SW 1271 (cell line): ENCODE measurements around the gene PTER.

ENCODE experiments used
- DNase-seq, 2 experiments: peaks; one replicate each; lab custom pipeline; 2025; lab: John Stamatoyannopoulos, UW

PTER gene, protein sequence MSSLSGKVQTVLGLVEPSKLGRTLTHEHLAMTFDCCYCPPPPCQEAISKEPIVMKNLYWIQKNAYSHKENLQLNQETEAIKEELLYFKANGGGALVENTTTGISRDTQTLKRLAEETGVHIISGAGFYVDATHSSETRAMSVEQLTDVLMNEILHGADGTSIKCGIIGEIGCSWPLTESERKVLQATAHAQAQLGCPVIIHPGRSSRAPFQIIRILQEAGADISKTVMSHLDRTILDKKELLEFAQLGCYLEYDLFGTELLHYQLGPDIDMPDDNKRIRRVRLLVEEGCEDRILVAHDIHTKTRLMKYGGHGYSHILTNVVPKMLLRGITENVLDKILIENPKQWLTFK

GRCh38 chr10:16436758-16437539, at the start of gene PTER:
PTER (plus strand) TSS chr10:16437010; CDS start chr10:16484385, 47,375 bp downstream.
- peak; percentile 61 to 89 for DNase-seq

GRCh38 chr10:16392531-16393069, 44.2 kb upstream of the PTER start:
- no peak for DNase-seq

DNA sequence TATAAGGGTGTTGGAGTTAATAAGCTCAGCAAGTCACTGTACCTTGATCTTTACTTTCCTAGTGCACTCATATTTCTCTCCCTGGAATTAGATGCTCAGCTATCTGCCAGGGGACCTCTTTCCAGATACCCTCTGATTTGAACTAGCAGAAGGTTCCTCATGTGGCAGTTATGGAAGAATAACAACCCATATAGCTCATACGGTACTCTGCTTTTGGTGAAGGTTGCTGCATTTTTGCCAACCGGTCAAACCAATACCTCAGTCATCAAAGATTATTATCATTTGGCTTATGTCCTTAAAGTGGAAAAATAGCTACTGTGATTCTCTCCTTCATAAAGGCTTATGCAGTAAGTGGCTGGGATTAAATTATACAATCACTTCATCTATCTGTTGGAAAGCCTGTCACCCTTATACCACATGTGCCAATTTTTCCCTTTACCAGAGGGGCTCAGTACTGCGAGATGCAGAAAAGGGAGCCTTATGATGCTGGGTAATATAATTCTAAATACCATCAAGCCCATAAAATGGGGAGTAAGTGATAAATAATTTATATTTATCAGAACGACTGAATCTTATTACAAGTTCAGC, 43.4 kb upstream of the PTER start:
- DNase-seq = no peak

GRCh38 chr10:16401416-16401815, 35.4 kb upstream of the PTER start:
- no peak for DNase-seq

DNA sequence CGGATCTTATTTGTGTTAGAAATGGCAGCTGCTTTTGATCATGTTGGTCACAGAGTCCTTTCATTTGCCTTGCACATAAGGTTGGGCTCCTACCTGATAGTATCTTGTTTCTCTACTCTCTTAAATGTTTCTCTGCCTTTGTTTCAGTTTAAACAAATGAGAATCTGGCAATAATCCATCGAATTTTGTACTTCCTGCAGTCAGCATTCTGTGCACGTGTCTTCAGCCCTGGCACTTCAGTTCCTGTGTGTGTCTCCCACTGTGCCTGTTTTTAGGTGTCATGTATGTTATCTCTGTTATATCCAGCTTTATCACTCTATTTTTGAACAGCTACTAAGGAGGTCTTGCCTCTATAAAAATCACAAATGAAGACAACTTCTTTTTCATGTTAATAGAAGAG, 28.4 kb upstream of the PTER start:
- no peak for DNase-seq

- no peak for DNase-seq
Measured at GRCh38 chr10:16417341-16417740, 19.5 kb upstream of the PTER start.

- DNase-seq = no peak
Measured at GRCh38 chr10:16423599-16423998, 13.2 kb upstream of the PTER start.

DNA sequence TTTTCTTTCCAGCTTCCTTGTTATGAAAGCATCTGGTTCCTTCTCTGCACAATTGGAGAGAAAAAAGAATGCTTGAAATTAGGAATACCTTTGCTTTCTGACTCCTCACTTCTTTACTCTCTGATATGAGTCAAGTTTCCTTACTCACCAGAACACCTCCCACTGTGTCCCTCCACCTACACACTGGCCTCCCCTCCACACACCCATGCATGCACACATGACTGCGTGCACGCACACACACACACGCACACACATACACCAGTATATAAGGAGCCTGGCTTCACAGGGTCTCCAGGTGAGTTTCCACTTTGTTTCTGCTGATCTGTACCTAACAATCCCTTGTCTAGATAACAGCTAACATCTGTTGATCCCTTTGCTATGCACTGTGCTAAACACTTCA, 11.4 kb upstream of the PTER start:
- DNase-seq = no peak

- no peak for DNase-seq
Measured at GRCh38 chr10:16429539-16429938, 7.3 kb upstream of the PTER start.

DNA sequence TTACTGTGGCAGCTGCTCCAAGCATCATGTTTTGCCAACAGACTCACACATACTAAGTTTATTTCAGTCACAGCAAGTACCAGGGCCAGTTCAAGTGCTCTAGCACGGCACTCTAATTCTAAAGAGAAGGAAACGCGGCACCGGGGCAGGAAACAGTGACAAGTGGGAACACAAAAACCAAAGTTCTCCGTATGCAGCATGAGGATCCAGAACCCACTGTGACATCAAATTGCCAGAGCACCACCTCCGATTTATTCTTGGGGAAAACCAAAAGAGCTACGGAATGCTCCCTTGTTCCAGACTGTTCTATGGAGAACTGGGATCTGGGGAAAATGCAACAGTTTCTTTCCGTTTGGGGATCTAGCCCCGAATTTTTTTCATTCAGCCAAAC, 448 bp upstream of the PTER start:
- DNase-seq = no peak

GRCh38 chr10:16437540-16437894, 707 bp downstream of the PTER start:
- DNase-seq = no peak

DNA sequence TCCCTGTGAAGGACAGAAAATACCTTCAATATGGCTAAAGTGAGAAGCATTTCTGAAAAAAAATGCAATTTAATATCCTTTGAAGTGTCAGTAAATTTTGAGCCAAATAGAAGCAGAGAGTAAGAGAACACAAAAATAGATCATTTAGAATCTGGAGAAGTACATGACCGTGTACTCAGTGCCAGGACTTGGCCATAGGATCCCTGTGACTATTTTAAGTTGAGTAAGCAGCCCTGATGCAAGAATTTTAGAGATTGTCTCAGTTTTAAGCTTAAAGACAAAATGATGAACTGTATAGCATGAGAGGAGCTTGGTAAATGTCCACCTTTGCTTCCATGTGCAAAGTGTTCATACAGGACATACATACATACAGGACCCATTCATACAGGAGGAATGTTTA, 2.5 kb downstream of the PTER start:
- no peak for DNase-seq

- no peak for DNase-seq
Measured at GRCh38 chr10:16440396-16441133, 3.8 kb downstream of the PTER start.

DNA sequence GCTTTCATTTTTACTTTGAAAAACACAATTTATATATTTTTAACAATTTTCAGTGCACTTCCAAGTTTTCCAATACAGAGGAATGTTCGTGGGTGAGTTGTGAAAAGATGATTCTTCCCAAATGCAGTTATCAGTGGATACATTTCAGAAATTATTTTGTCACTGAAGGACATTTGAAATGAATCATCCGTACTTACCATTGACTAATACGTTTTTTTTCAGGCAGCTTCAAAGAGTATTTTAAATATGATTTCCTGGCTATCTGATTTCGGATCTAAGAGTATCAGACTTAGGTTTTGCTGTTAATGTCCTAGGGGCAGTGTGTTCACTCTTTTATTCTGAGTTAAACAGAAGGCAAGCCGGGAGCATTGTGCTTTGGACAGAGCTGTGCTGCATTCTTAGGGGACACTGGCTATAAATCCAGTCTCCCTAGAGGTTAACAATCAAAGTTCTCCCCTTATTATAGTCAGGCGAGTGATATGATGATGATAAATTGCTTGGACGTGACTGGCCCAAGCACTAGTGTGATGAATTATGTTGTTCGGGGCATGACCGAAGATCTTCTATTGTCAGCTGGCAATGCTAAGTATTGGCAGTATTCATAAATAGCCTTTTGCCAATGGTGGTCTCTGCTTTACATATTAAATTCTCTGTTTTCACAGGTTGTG, 4.5 kb downstream of the PTER start:
- no peak for DNase-seq

DNA sequence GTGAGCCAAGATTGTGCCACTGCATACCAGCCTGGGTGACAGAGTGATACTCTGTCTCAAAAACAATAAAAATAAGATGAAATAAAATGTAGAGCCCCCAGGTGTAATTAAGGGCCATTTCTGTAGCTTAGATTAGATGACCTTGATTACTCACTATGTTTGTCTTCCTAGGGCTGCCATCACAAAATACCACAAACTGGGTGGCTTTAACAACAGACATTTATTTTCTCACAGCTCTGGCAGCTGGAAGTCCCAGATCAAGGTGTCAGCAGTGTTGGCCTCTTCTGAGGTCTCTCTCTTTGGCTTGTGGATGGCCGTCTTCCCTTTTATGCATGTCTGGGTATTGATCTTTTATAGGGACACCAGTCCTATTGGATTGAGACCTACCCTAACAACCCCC, 6.1 kb downstream of the PTER start:
- DNase-seq = no peak

- no peak for DNase-seq
Measured at GRCh38 chr10:16445770-16446469, 9.1 kb downstream of the PTER start.

DNA sequence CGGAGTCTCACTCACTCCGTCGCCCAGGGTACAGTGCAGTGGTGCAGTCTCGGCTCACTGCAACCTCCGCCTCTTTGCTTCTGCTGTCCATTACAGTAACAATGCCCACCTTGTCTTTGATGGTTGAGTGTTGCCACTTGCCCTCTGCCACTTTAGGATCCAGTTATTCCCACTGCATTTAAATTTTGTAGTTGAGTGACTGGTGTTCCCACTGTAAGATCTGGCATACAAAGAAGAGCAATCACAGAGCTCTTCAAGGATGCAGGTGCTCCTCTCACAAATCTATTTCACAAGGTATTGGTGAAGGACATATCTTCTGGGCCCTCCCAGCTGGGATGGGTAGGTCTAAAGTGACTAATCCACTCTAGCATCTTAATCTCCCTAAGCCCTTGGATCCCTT, 12.6 kb downstream of the PTER start:
- DNase-seq = no peak

DNA sequence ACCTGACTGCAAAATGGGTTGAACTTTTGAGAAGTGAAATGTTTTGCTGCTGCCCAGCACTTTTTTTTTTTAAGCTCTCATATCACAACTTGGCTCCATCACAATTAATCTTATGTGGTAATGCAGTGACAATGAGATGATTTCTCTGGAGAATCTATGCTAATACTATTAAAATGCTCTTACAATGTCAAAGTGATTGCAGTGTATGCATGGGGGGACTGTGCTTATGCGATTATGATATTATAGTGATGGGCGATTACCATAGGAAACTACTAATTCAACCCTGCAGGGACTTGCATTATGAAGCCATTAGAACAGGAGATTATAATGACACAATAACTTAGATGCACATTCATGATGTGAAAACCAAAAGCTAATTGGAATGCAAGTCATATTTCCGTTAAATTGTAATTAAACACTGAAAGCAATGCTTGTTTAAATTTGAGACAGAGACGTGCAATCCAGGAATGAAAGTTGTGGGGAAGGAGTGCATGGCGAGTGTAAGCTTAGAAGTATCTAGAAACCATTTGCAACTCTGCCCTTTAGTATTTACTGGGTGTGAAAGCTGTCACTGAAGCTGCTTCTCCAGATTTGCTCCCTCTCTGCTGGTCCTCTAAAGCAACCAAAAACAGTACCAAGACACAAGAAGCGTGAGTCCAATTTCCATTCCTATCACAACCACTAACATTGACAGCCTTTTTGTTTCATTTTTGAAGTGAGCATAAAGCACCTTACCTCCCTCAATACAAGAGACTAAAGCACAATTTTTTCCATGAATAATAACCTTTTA, 21.6 kb downstream of the PTER start:
- no peak for DNase-seq

GRCh38 chr10:16459423-16459939, 22.7 kb downstream of the PTER start:
- DNase-seq = no peak

GRCh38 chr10:16466001-16466400, 29.2 kb downstream of the PTER start:
- no peak for DNase-seq
